ENCODE results near the gene DCBLD1. TPM values are rescaled to one million over a fixed set of nuclear protein-coding genes. Genes with fewer than 3 reads are reported as not detected.

DCBLD1 gene
- total RNA-seq, 1 experiment from 2014 or later = 11.2 TPM

GRCh38 chr6:117561128-117561527 lies 78.7 kb downstream of the DCBLD1 start (continued):
- TF ChIP-seq, protein P1, sequence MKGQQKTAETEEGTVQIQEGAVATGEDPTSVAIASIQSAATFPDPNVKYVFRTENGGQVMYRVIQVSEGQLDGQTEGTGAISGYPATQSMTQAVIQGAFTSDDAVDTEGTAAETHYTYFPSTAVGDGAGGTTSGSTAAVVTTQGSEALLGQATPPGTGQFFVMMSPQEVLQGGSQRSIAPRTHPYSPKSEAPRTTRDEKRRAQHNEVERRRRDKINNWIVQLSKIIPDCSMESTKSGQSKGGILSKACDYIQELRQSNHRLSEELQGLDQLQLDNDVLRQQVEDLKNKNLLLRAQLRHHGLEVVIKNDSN (CRISPR knock-in tag; IDR thresholded peaks at IDR 0.05) = no peak
- no peak for TF ChIP-seq TP53 (CRISPR knock-in tag; IDR thresholded peaks at IDR 0.05)
- no peak for TF ChIP-seq STAT6 (CRISPR knock-in tag; conservative IDR thresholded peaks at IDR 0.05; ENCODE audit: low read depth)
- no peak for TF ChIP-seq NFYB (CRISPR knock-in tag; conservative IDR thresholded peaks at IDR 0.05; ENCODE audit: low read depth)
- TF ChIP-seq, protein P2, sequence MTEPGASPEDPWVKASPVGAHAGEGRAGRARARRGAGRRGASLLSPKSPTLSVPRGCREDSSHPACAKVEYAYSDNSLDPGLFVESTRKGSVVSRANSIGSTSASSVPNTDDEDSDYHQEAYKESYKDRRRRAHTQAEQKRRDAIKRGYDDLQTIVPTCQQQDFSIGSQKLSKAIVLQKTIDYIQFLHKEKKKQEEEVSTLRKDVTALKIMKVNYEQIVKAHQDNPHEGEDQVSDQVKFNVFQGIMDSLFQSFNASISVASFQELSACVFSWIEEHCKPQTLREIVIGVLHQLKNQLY (CRISPR knock-in tag; IDR thresholded peaks at IDR 0.05) = no peak
- no peak for TF ChIP-seq KAT7 (CRISPR knock-in tag; IDR thresholded peaks at IDR 0.05; ENCODE audit: borderline replicate concordance)
- no peak for TF ChIP-seq NFE2L1 (CRISPR knock-in tag; IDR thresholded peaks at IDR 0.05)
- TF ChIP-seq, protein P3, sequence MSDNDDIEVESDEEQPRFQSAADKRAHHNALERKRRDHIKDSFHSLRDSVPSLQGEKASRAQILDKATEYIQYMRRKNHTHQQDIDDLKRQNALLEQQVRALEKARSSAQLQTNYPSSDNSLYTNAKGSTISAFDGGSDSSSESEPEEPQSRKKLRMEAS (CRISPR knock-in tag; IDR thresholded peaks at IDR 0.05) = no peak

- Mint-ChIP-seq H3K27me3 (ENCODE audit: low read depth) (no peaks in the 10 kb centered on the region), H3K4me3 (no peak overlapping the region), H3K9me3 (no peaks in the 10 kb centered on the region), H3K4me1 (no peaks in the 10 kb centered on the region), H3K27ac (no peak overlapping the region), H3K36me3 (peaks cover 30% of the 10 kb centered on the region)
- no peak for DNase-seq (ENCODE audit: low spot score)
- POLR2A ChIA-PET = no interaction called here
- ATAC-seq = no peak
- TF ChIP-seq, protein P4, sequence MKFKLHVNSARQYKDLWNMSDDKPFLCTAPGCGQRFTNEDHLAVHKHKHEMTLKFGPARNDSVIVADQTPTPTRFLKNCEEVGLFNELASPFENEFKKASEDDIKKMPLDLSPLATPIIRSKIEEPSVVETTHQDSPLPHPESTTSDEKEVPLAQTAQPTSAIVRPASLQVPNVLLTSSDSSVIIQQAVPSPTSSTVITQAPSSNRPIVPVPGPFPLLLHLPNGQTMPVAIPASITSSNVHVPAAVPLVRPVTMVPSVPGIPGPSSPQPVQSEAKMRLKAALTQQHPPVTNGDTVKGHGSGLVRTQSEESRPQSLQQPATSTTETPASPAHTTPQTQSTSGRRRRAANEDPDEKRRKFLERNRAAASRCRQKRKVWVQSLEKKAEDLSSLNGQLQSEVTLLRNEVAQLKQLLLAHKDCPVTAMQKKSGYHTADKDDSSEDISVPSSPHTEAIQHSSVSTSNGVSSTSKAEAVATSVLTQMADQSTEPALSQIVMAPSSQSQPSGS (CRISPR knock-in tag; IDR thresholded peaks at IDR 0.05; ENCODE audit: borderline replicate concordance, low read depth) = no peak
- TF ChIP-seq, protein P5, sequence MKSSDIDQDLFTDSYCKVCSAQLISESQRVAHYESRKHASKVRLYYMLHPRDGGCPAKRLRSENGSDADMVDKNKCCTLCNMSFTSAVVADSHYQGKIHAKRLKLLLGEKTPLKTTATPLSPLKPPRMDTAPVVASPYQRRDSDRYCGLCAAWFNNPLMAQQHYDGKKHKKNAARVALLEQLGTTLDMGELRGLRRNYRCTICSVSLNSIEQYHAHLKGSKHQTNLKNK (CRISPR knock-in tag; IDR thresholded peaks at IDR 0.05) = no peak
- TF ChIP-seq ZNF232 (CRISPR knock-in tag; IDR thresholded peaks at IDR 0.05) (no peak), ETV6 (CRISPR knock-in tag; IDR thresholded peaks at IDR 0.05) (no peak), NFATC4 (CRISPR knock-in tag; IDR thresholded peaks at IDR 0.05) (no peak), TP53 (CRISPR knock-in tag; IDR thresholded peaks at IDR 0.05) (no peak), IRF2 (CRISPR knock-in tag; IDR thresholded peaks at IDR 0.05; ENCODE audit: borderline replicate concordance, low read depth) (no peak), NFYB (CRISPR knock-in tag; conservative IDR thresholded peaks at IDR 0.05; ENCODE audit: low read depth) (no peak), SMAD3 (CRISPR knock-in tag; IDR thresholded peaks at IDR 0.05; ENCODE audit: borderline replicate concordance) (no peak), ZNF396 (CRISPR knock-in tag; IDR thresholded peaks at IDR 0.05; ENCODE audit: borderline replicate concordance) (no peak), NR2C2 (CRISPR knock-in tag; IDR thresholded peaks at IDR 0.05) (no peak), EMX1 (CRISPR knock-in tag; IDR thresholded peaks at IDR 0.05) (no peak), ZNF121 (CRISPR knock-in tag; IDR thresholded peaks at IDR 0.05) (no peak), ZBTB21 (CRISPR knock-in tag; IDR thresholded peaks at IDR 0.05; ENCODE audit: borderline replicate concordance) (no peak), ZNF219 (CRISPR knock-in tag; IDR thresholded peaks at IDR 0.05; ENCODE audit: borderline replicate concordance) (no peak)
- TF ChIP-seq, protein P1 (CRISPR knock-in tag; IDR thresholded peaks at IDR 0.05) = no peak
- TF ChIP-seq, protein P6, sequence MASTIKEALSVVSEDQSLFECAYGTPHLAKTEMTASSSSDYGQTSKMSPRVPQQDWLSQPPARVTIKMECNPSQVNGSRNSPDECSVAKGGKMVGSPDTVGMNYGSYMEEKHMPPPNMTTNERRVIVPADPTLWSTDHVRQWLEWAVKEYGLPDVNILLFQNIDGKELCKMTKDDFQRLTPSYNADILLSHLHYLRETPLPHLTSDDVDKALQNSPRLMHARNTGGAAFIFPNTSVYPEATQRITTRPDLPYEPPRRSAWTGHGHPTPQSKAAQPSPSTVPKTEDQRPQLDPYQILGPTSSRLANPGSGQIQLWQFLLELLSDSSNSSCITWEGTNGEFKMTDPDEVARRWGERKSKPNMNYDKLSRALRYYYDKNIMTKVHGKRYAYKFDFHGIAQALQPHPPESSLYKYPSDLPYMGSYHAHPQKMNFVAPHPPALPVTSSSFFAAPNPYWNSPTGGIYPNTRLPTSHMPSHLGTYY (CRISPR knock-in tag; IDR thresholded peaks at IDR 0.05) = no peak
- TF ChIP-seq, protein P7, sequence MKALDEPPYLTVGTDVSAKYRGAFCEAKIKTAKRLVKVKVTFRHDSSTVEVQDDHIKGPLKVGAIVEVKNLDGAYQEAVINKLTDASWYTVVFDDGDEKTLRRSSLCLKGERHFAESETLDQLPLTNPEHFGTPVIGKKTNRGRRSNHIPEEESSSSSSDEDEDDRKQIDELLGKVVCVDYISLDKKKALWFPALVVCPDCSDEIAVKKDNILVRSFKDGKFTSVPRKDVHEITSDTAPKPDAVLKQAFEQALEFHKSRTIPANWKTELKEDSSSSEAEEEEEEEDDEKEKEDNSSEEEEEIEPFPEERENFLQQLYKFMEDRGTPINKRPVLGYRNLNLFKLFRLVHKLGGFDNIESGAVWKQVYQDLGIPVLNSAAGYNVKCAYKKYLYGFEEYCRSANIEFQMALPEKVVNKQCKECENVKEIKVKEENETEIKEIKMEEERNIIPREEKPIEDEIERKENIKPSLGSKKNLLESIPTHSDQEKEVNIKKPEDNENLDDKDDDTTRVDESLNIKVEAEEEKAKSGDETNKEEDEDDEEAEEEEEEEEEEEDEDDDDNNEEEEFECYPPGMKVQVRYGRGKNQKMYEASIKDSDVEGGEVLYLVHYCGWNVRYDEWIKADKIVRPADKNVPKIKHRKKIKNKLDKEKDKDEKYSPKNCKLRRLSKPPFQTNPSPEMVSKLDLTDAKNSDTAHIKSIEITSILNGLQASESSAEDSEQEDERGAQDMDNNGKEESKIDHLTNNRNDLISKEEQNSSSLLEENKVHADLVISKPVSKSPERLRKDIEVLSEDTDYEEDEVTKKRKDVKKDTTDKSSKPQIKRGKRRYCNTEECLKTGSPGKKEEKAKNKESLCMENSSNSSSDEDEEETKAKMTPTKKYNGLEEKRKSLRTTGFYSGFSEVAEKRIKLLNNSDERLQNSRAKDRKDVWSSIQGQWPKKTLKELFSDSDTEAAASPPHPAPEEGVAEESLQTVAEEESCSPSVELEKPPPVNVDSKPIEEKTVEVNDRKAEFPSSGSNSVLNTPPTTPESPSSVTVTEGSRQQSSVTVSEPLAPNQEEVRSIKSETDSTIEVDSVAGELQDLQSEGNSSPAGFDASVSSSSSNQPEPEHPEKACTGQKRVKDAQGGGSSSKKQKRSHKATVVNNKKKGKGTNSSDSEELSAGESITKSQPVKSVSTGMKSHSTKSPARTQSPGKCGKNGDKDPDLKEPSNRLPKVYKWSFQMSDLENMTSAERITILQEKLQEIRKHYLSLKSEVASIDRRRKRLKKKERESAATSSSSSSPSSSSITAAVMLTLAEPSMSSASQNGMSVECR (CRISPR knock-in tag; IDR thresholded peaks at IDR 0.05; ENCODE audit: borderline replicate concordance) = no peak
- CTCF ChIA-PET = interaction anchor here (1.3 kb wide), 1 partner anchor 115 kb away, joined by 5 read pairs; no protein-coding TSS in a partner anchor
Measured at GRCh38 chr6:117564681-117565080, 82.2 kb downstream of the DCBLD1 start.
